Smooth muscle cell (in vitro differentiated cells): Measurements from ENCODE around the gene LHFPL2. TPM values are rescaled to one million over a fixed set of nuclear protein-coding genes. Genes with fewer than 3 reads are reported as not detected.

Experiments used
- DNase-seq: peaks from one replicate; lab custom pipeline; 2025; ENCODE audit not compliant: unreplicated experiment; lab: John Stamatoyannopoulos, UW
- H2AFZ ChIP-seq: fragments of 200-600 bp; sonication (generic); 2 replicates; pipeline ENCODE4 v1.6.0; 2016; ENCODE audit warnings: antibody characterized with exemption, low read depth, mild to moderate bottlenecking
- H3F3A ChIP-seq: fragments of 200-600 bp; sonication (generic); 2 replicates; pipeline ENCODE4 v1.6.0; 2017; ENCODE audit warnings: antibody characterized with exemption, low read depth
- H3K27ac ChIP-seq: fragments of 200-600 bp; sonication (generic); 2 replicates; pipeline ENCODE4 v1.5.1; 2016; ENCODE audit warnings: low read depth, mild to moderate bottlenecking
- H3K27me3 ChIP-seq: fragments of 200-600 bp; sonication (generic); 2 replicates; pipeline ENCODE4 v1.6.1; 2016; ENCODE audit warnings: low read depth, mild to moderate bottlenecking
- H3K36me3 ChIP-seq: fragments of 200-600 bp; sonication (generic); 2 replicates; pipeline ENCODE4 v1.5.1; 2016; ENCODE audit warnings: low read depth
- H3K4me1 ChIP-seq: fragments of 200-600 bp; sonication (generic); 2 replicates; pipeline ENCODE4 v1.5.1; 2016; ENCODE audit warnings: low read depth
- H3K4me2 ChIP-seq: fragments of 200-600 bp; sonication (generic); 2 replicates; pipeline ENCODE4 v1.6.0; 2016; ENCODE audit warnings: mild to moderate bottlenecking
- H3K4me3 ChIP-seq: fragments of 200-600 bp; sonication (generic); 2 replicates; pipeline ENCODE4 v1.5.1; 2016; ENCODE audit warnings: mild to moderate bottlenecking
- H3K79me2 ChIP-seq: fragments of 200-600 bp; sonication (generic); 2 replicates; pipeline ENCODE4 v1.6.0; 2016; ENCODE audit warnings: low read depth, mild to moderate bottlenecking
- H3K9ac ChIP-seq: fragments of 200-600 bp; sonication (generic); 2 replicates; pipeline ENCODE4 v1.6.0; 2016; ENCODE audit warnings: low read depth
- H3K9me3 ChIP-seq: fragments of 200-600 bp; sonication (generic); replicated peaks from 2 replicates; pipeline ENCODE4 v1.5.1; 2016; ENCODE audit warnings: low read depth
- H4K20me1 ChIP-seq: fragments of 200-600 bp; sonication (generic); 2 replicates; pipeline ENCODE4 v1.6.0; 2016; ENCODE audit warnings: low read depth
- WGBS: methylation state at CpG from one replicate; pipeline ENCODE4 v1.1.7; 2016; ENCODE audit warnings: low lambda C conversion rate; 5-methylcytosine and 5-hydroxymethylcytosine counted together
- polyA plus RNA-seq: library from polyadenylated mRNA; unstranded; fragments of >200 nt; fragmentation: Nextera tagmentation; extraction: Ambion mirVana; gene quantifications from 2 replicates; pipeline ENCODE4 v1.2.1, GENCODE V29; 2016
- total RNA-seq: library from RNA; depleted of rRNA; stranded (reverse); fragments of >200 nt; gene quantifications from 2 replicates; pipeline ENCODE4 v1.2.3, GENCODE V29; 2014
- TF ChIP-seq, protein P1 (sequence below): fragments of 200-600 bp; sonication (generic); IDR thresholded peaks from 2 replicates; pipeline ENCODE4 v1.5.1; 2017; ENCODE audit warnings: borderline replicate concordance, mild to moderate bottlenecking, antibody characterized with exemption; ENCODE audit not compliant: insufficient read depth, poor library complexity, severe bottlenecking

The LHFPL2 gene
- total and polyA plus RNA-seq, 2 experiments from 2014 or later: 13.4 to 18.6 TPM

DNA sequence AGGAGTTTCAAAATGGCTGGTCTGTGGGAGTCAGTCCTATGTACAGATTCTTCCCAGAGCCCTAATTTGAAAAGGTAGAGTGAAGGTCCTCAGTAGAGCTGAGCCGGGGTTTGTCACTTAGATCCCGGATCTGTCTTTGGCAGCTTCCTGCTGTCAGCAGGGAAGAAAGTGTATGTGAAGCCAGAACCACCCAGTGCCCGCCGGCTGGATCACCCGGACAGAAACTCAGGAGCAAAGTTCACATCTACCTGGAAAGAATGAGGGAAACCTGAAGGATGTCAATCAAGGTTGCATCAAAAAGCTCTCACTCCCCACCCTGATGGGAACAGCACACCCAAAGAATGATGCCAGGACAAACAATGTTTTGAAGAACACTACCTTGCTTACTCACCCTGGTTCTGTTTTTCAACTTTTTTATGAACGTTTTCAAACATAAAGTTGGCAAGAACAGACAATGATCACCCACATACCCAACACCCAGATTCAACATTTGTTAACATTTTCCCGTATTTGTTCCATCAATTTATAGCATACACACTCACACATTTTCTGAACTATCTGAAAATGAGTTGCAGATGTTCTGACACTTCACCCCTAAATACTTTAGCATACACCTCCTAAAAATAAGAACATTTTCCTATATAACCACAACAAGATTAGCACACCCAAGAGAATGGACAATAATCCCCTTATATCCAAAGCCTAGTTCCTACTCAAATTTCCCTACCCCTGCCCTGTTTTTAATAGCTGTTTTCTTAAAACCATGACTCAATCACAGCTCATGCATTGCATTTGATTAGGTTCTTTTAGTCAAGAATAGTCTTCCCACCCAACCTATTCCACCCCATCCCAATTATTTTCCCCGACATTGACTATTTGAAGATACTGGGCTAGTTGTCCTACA lies 133.9 kb downstream of the LHFPL2 start:
- WGBS: 83% methylated on average over 8 of the region's 8 CpGs
- Histone ChIP-seq H3K27me3 (no peaks in the 10 kb centered on the region), H4K20me1 (peaks cover 4% of the 10 kb centered on the region), H3K79me2 (peaks cover 45% of the 10 kb centered on the region), H3K9ac (no peak overlapping the region), H2AFZ (no peak overlapping the region), H3F3A (peaks cover 6% of the 10 kb centered on the region), H3K4me3 (no peak overlapping the region), H3K9me3 (no peaks in the 10 kb centered on the region), H3K4me2 (no peak overlapping the region), H3K4me1 (peaks cover 20% of the 10 kb centered on the region), H3K36me3 (no peaks in the 10 kb centered on the region), H3K27ac (no peak overlapping the region)
- TF ChIP-seq, protein P1, sequence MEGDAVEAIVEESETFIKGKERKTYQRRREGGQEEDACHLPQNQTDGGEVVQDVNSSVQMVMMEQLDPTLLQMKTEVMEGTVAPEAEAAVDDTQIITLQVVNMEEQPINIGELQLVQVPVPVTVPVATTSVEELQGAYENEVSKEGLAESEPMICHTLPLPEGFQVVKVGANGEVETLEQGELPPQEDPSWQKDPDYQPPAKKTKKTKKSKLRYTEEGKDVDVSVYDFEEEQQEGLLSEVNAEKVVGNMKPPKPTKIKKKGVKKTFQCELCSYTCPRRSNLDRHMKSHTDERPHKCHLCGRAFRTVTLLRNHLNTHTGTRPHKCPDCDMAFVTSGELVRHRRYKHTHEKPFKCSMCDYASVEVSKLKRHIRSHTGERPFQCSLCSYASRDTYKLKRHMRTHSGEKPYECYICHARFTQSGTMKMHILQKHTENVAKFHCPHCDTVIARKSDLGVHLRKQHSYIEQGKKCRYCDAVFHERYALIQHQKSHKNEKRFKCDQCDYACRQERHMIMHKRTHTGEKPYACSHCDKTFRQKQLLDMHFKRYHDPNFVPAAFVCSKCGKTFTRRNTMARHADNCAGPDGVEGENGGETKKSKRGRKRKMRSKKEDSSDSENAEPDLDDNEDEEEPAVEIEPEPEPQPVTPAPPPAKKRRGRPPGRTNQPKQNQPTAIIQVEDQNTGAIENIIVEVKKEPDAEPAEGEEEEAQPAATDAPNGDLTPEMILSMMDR: no peak
- no peak for DNase-seq

DNA sequence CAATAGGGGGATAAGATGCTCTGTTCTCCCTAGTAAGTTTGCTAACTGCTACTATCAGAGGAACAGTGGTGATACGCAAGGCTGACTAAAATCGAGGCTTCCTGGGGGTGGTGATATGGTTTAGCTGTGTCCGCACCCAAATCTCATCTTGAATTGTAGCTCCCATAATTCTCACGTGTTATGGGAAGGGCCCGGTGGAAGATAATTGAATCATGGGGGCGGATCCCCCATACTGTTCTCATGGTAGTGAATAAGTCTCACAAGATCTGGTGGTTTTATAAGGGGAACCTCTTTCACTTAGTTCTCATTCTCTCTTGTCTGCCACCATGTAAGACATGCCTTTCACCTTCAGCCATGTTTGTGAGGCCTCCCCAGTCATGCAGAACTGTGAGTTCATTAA lies 135.1 kb downstream of the LHFPL2 start:
- Histone ChIP-seq H3K27ac (no peak overlapping the region), H3K36me3 (no peaks in the 10 kb centered on the region), H3K9me3 (no peaks in the 10 kb centered on the region), H3K9ac (no peak overlapping the region), H3K27me3 (no peaks in the 10 kb centered on the region), H3K4me2 (no peak overlapping the region), H4K20me1 (peaks cover 13% of the 10 kb centered on the region), H3K4me3 (no peak overlapping the region), H3F3A (peaks cover 8% of the 10 kb centered on the region), H3K79me2 (peaks cover 45% of the 10 kb centered on the region), H2AFZ (no peak overlapping the region), H3K4me1 (peaks cover 25% of the 10 kb centered on the region)
- WGBS: 81% methylated on average over 6 of the region's 6 CpGs
- TF ChIP-seq, protein P1: no peak
- DNase-seq: no peak

DNA sequence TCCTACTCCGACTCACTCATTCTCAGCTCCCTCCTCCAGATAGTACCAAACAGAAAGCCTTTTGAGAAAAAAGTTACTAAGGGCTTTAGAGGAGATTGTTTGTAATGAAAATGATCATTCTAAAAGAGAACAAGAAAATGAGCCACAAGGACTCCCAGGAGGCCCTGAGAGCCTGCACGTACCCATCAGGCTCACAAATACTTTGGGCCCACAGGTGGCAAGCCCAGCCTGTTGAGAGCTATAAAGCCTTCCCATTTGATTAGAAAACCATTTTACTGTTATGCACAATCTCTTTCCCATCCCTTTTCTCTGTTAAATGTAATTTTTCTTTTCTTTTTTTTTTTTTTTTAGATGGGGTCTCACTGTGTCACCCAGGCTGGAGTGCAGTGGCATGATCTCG lies 136.1 kb downstream of the LHFPL2 start:
- Histone ChIP-seq H3K9me3 (no peaks in the 10 kb centered on the region), H3K79me2 (peaks cover 39% of the 10 kb centered on the region), H3K4me3 (no peak overlapping the region), H3K9ac (no peak overlapping the region), H3K27me3 (no peaks in the 10 kb centered on the region), H3K36me3 (no peaks in the 10 kb centered on the region), H3K27ac (no peak overlapping the region), H2AFZ (no peak overlapping the region), H3F3A (peaks cover 12% of the 10 kb centered on the region), H3K4me2 (no peak overlapping the region), H3K4me1 (peaks cover 28% of the 10 kb centered on the region), H4K20me1 (peaks cover 13% of the 10 kb centered on the region)
- 98% methylated on average over 3 of the region's 3 CpGs for WGBS
- DNase-seq: no peak
- TF ChIP-seq, protein P1: no peak
